Choroid plexus epithelial cell (primary cell): ENCODE data around the gene BRDT.
A peak's percentile ranks its signal among the peaks of the same experiment; 100 is the strongest.

Experiments used
- DNase-seq: peaks from one replicate; pipeline ENCODE4 v3.0.0-alpha.2; 2010; ENCODE audit warnings: low read depth
- H3K4me3 ChIP-seq: 2 replicates; pipeline ENCODE4 v1.5.1; 2011; ENCODE audit warnings: low read depth, mild to moderate bottlenecking, control low read depth, low read length, moderate library complexity
- CTCF ChIP-seq: conservative IDR thresholded peaks from 2 replicates; pipeline ENCODE4 v1.5.1; 2011; ENCODE audit warnings: low read depth, mild to moderate bottlenecking, control low read depth, inconsistent platforms, low read length, moderate library complexity

Gene BRDT

GRCh38 chr1:91949356-91949699 is at the start of gene BRDT:
Gene BRDT (plus strand): TSS chr1:91949401. CDS start chr1:91962755, 13,354 bp downstream.
- TF ChIP-seq CTCF = no peak
- no peak for DNase-seq
- H3K4me3 ChIP-seq = no peak within 1 kb of the TSS

- H3K4me3 ChIP-seq = no peak overlapping the region
- TF ChIP-seq CTCF = no peak
- DNase-seq = peak; percentile 96
Measured at GRCh38 chr1:91900562-91900961, 48.6 kb upstream of the BRDT start.

GRCh38 chr1:91901231-91901630 is 48.0 kb upstream of the BRDT start:
- DNase-seq = no peak
- TF ChIP-seq CTCF = no peak

GRCh38 chr1:91912266-91912665 is 36.9 kb upstream of the BRDT start:
- TF ChIP-seq CTCF = no peak
- H3K4me3 ChIP-seq = no peak overlapping the region
- DNase-seq = no peak

More at GRCh38 chr1:91901231-91901630, 48.0 kb upstream of the BRDT start:
- H3K4me3 ChIP-seq = no peak overlapping the region

- no peak for TF ChIP-seq CTCF
- peak; percentile 42 for DNase-seq
- no peak overlapping the region for H3K4me3 ChIP-seq
Measured at GRCh38 chr1:91913018-91913417, 36.2 kb upstream of the BRDT start.

GRCh38 chr1:91916046-91916445 is 33.2 kb upstream of the BRDT start:
- no peak for TF ChIP-seq CTCF
- no peak overlapping the region for H3K4me3 ChIP-seq
- DNase-seq = no peak

GRCh38 chr1:91916811-91917460 is 32.3 kb upstream of the BRDT start:
- no peak for TF ChIP-seq CTCF
- DNase-seq = no peak
- no peak overlapping the region for H3K4me3 ChIP-seq
